A549 (cell line): ENCODE data around the gene C16orf54. TPM values are rescaled to one million over a fixed set of nuclear protein-coding genes. Genes with fewer than 3 reads are reported as not detected.

Source experiments
- ATAC-seq, 2 experiments: fragments of 200-7000 bp in 1 of 2; fragments of >200 bp in 1 of 2; cut with Nextera tagmentation in 1 of 2; cut with Tn5 transposase in 1 of 2; 3 replicates each; pipeline versions ENCODE4 v1.8.0 to v1.9.1; 2018 to 2020; ENCODE audit warnings: mild to moderate bottlenecking in 1 of 2, moderate library complexity in 1 of 2
- CTCF ChIA-PET: fragments of 300-600 bp; sonication (Branson Sonifier 250); formaldehyde crosslinking; extraction: SDS; loops from one replicate; lab custom pipeline; 2021; ENCODE audit warnings: antibody characterized with exemption, inconsistent platforms; lab: Yijun Ruan, JAX
- POLR2A ChIA-PET: fragments of 350-600 bp; formaldehyde crosslinking; extraction: SDS; loops from one replicate; lab custom pipeline; 2021; ENCODE audit warnings: antibody characterized with exemption, inconsistent platforms; lab: Yijun Ruan, JAX
- DNase-seq, 2 experiments: peaks; one replicate each; pipeline versions ENCODE4 v3.0.0 to v3.0.0-alpha.2; 2011 to 2016; ENCODE audit warnings: low read depth in 1 of 2, low spot score in 1 of 2
- FAIRE-seq: peaks from 2 replicates; lab custom pipeline; 2011; peaks lifted over from hg19 to GRCh38; lab: Jason Lieb, UNC
- H3K27ac ChIP-seq, 2 experiments: fragments of >200 bp; sonication (Bioruptor Twin); formaldehyde crosslinking; 3 replicates each; pipeline ENCODE4 v1.5.1; 2016 to 2017
- H3K4me1 ChIP-seq: fragments of >200 bp; sonication (Bioruptor Twin); formaldehyde crosslinking; 3 replicates; pipeline ENCODE4 v1.6.1; 2016
- H3K4me2 ChIP-seq: fragments of >200 bp; sonication (Bioruptor Twin); formaldehyde crosslinking; 3 replicates; pipeline ENCODE4 v1.6.1; 2016
- H3K4me3 ChIP-seq: fragments of >200 bp; sonication (Bioruptor Twin); formaldehyde crosslinking; 3 replicates; pipeline ENCODE4 v1.5.1; 2016
- H3K9me3 ChIP-seq: fragments of >200 bp; sonication (Bioruptor Twin); formaldehyde crosslinking; 3 replicates; pipeline ENCODE4 v1.6.1; 2016
- CBX2 ChIP-seq: fragments of 200-600 bp; sonication (generic); IDR thresholded peaks from 2 replicates; pipeline ENCODE4 v1.6.1; 2016; ENCODE audit warnings: low read depth, mild to moderate bottlenecking, borderline replicate concordance
- CHD4 ChIP-seq: fragments of 200-600 bp; sonication (generic); IDR thresholded peaks from 2 replicates; pipeline ENCODE4 v1.6.1; 2016; ENCODE audit warnings: antibody characterized with exemption, mild to moderate bottlenecking, borderline replicate concordance
- EHF ChIP-seq: fragments of 250-450 bp; sonication (Bioruptor Pico); IDR thresholded peaks from 2 replicates; pipeline ENCODE4 v1.5.0; 2020; ENCODE audit warnings: mild to moderate bottlenecking
- FOXS1 ChIP-seq: fragments of 250-450 bp; sonication (Bioruptor Pico); IDR thresholded peaks from 2 replicates; pipeline ENCODE4 v1.5.0; 2020; ENCODE audit warnings: mild to moderate bottlenecking, moderate library complexity
- HOXB13 ChIP-seq: fragments of 250-450 bp; sonication (Bioruptor Pico); IDR thresholded peaks from 2 replicates; pipeline ENCODE4 v1.5.0; 2020; ENCODE audit warnings: low read depth, mild to moderate bottlenecking, moderate library complexity
- HOXB5 ChIP-seq: fragments of 250-450 bp; sonication (Bioruptor Pico); IDR thresholded peaks from 2 replicates; pipeline ENCODE4 v1.5.0; 2020; ENCODE audit warnings: mild to moderate bottlenecking, moderate library complexity
- MAZ ChIP-seq: fragments of 150-350 bp; IDR thresholded peaks from 2 replicates; pipeline ENCODE4 v1.6.1; 2014; ENCODE audit warnings: antibody characterized with exemption, low read depth, low read length, borderline replicate concordance
- NPAS2 ChIP-seq: fragments of 250-450 bp; sonication (Bioruptor Pico); IDR thresholded peaks from 2 replicates; pipeline ENCODE4 v1.8.0; 2022; ENCODE audit warnings: mild to moderate bottlenecking, moderate library complexity, borderline replicate concordance
- NR3C1 ChIP-seq: fragments of >200 bp; sonication (Bioruptor Twin); formaldehyde crosslinking; IDR thresholded peaks from 3 replicates; pipeline ENCODE4 v1.6.1; 2017
- WGBS: methylation state at CpG from one replicate; pipeline ENCODE4 v1.1.6; 2017; ENCODE audit errors: missing lambda C conversion rate; 5-methylcytosine and 5-hydroxymethylcytosine counted together
- polyA plus RNA-seq, 4 experiments: library from polyadenylated mRNA; depleted of rRNA in 3 of 4; stranded (reverse); fragments of >200 nt; fragmentation: RNase III in 1 of 4; extraction: RNeasy Plus Mini Kit Qiagen cat#74134 plus additional on column Dnase treatment in 1 of 4; gene quantifications; 2 replicates in 3 of 4; 3 replicates in 1 of 4; pipeline ENCODE4 v1.2.3, GENCODE V29; 2011 to 2017
- TF ChIP-seq, protein P1 (sequence below): fragments of >200 bp; sonication (Bioruptor Twin); formaldehyde crosslinking; IDR thresholded peaks from 2 replicates; pipeline ENCODE4 v1.6.1; 2016
- TF ChIP-seq, protein P2 (sequence below): fragments of 200-600 bp; sonication (generic); IDR thresholded peaks from 2 replicates; pipeline ENCODE4 v1.6.1; 2016; ENCODE audit warnings: antibody characterized with exemption, mild to moderate bottlenecking, moderate library complexity
- TF ChIP-seq, protein P3 (sequence below): fragments of 250-450 bp; sonication (Bioruptor Pico); IDR thresholded peaks from 2 replicates; pipeline ENCODE4 v1.5.0; 2020; ENCODE audit warnings: low read depth, mild to moderate bottlenecking, moderate library complexity

C16orf54 gene
- polyA plus RNA-seq, 2 of the 4 experiments (the other 2 are of a cell fraction), result not detected

DNA sequence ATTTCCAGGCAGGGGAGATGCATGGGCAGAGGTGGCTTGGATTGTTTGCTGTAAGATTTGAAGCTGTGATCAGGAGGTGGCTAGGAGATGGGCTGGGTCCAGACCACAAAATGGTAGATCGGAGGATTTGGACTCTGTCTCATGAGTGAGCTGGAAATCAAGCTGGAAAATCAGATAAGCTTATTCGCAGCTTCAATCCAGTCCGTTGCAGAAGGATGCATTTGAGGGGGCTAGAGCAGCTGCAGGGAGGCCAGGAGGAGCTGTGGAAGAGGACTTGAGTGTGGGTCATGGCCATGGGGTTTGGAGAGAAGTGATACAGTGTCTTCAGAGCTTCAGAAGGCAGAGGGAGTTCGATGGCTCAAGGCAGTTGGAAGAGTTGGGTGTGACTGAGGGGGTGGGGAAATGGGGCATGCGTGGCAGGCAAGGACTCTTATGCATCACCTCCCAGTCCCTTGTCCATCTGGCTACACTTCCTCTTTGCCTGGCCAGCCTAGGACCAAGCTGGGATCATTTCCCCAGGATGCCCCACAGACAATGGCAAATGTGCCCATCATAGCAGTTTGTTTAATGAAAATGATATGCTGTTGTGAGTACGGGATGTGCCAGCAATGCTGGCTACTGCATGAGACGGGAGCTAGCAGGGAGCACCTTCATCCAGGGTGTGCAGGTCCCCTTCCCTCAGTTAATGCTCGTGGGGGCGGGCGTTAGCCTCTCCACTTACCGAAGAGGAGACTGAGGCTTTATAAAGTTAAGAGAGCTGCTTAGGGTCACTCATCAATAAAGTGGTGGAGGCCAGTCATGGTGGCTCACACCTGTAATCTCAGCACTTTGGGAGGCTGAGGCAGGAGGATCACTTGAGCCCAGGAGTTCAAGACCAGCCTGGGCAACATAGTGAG is 46.2 kb downstream of the C16orf54 start (continued):
- TF ChIP-seq NR3C1, result no peak
- TF ChIP-seq, protein P1, sequence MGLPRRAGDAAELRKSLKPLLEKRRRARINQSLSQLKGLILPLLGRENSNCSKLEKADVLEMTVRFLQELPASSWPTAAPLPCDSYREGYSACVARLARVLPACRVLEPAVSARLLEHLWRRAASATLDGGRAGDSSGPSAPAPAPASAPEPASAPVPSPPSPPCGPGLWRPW, result no peak
- no peak for TF ChIP-seq CHD4
- no peak for TF ChIP-seq HOXB13 (CRISPR knock-in tag)
- no peak for TF ChIP-seq HOXB5 (CRISPR knock-in tag)

DNA sequence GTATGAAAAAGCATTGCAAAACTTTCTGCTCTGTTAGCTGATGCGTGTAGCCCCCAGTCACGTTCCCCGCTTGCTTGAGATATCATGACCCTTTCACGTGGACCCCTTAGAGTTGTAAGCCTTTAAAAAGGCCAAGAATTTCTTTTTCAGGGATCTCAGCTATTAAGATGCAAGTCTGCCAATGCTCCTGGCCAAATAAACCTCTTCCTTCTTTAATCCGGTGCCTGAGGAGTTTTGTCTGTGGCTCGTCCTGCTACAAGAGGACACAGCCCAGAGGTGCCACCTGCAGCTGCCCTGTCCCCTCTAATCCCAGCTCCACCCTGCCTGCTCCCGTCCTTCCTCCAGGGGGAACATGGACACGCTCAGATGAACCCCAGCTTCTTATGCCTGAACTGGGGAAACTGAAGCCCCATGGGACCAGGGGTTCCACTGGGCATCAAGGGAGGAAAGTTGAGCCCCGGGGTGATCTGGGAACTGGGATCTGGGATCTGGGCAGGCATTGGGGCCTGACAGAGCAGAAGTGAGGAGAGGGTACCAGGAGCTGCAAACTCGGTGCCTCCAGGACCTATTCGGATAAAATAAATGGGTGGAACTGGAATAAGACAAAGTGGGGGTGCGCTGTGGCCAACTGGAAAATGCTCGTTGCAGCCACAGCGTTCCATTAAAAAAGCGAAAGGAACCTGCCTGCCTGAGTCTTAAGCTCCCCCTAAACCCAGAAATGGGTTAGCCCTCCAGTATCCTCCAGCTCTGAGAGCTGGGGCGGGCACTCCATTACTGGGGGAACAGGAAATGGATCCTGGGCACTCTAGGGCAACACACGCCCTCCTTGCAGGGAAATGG is 47.1 kb downstream of the C16orf54 start:
- ATAC-seq (no peak), DNase-seq (no peak), FAIRE-seq (no peak)
- H3K4me1 ChIP-seq, result peaks cover 4% of the 10 kb centered on the region; the same call in 1 of the 3 replicates
- H3K4me3 ChIP-seq, result no peak overlapping the region
- H3K4me2 ChIP-seq, result no peak overlapping the region
- TF ChIP-seq EHF, result no peak
- TF ChIP-seq MAZ, result no peak
- no peak for TF ChIP-seq CBX2
- TF ChIP-seq, protein P2, sequence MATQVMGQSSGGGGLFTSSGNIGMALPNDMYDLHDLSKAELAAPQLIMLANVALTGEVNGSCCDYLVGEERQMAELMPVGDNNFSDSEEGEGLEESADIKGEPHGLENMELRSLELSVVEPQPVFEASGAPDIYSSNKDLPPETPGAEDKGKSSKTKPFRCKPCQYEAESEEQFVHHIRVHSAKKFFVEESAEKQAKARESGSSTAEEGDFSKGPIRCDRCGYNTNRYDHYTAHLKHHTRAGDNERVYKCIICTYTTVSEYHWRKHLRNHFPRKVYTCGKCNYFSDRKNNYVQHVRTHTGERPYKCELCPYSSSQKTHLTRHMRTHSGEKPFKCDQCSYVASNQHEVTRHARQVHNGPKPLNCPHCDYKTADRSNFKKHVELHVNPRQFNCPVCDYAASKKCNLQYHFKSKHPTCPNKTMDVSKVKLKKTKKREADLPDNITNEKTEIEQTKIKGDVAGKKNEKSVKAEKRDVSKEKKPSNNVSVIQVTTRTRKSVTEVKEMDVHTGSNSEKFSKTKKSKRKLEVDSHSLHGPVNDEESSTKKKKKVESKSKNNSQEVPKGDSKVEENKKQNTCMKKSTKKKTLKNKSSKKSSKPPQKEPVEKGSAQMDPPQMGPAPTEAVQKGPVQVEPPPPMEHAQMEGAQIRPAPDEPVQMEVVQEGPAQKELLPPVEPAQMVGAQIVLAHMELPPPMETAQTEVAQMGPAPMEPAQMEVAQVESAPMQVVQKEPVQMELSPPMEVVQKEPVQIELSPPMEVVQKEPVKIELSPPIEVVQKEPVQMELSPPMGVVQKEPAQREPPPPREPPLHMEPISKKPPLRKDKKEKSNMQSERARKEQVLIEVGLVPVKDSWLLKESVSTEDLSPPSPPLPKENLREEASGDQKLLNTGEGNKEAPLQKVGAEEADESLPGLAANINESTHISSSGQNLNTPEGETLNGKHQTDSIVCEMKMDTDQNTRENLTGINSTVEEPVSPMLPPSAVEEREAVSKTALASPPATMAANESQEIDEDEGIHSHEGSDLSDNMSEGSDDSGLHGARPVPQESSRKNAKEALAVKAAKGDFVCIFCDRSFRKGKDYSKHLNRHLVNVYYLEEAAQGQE, result no peak
- CTCF ChIA-PET, result interaction anchor here (0.6 to 8.2 kb wide), 19 partner anchors 10 to 394 kb away, joined by 3 to 84 read pairs (median 9); partner anchors contain the start of genes C16orf92, KIF22, PAGR1 and TAOK2
- WGBS, result 65% methylated on average over 17 of the region's 17 CpGs
- H3K9me3 ChIP-seq, result no peaks in the 10 kb centered on the region
- no peak overlapping the region for H3K27ac ChIP-seq
- POLR2A ChIA-PET, result no interaction called here

DNA sequence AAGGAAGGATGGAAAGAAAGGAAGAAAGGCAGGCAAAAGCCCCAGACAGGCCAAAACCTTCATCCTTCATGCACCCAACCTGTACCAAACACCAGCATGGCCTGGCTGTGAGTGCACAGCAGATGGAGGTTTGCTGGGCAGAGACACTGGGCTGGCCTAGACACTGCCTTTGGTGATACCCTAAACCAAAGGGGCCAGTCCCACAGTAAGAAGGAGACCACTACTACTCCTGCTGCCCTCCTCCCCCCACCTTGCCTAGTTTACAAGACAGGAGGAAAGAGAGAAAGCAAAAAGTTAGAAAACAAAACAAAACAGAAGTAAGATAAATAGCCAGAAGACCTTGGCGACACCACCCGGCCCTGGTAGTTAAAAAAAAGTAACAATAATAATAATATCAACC is 47.7 kb downstream of the C16orf54 start:
- ChIA-PET CTCF (interaction anchor here (0.6 to 8.2 kb wide), 12 partner anchors 9 to 584 kb away, joined by 3 to 84 read pairs (median 6); partner anchors contain the start of genes TAOK2, TBX6 and TLCD3B), POLR2A (no interaction called here)
- H3K4me2 ChIP-seq, result no peak overlapping the region
- no peak overlapping the region for H3K4me3 ChIP-seq
- ATAC-seq (no peak), DNase-seq (no peak), FAIRE-seq (no peak)
- H3K9me3 ChIP-seq, result no peaks in the 10 kb centered on the region
- 61% methylated on average over 2 of the region's 2 CpGs for whole genome bisulfite sequencing
- H3K27ac ChIP-seq, result no peak overlapping the region
- TF ChIP-seq FOXS1 (CRISPR knock-in tag), result no peak
- no peak for TF ChIP-seq NPAS2 (CRISPR knock-in tag)
- TF ChIP-seq, protein P3, sequence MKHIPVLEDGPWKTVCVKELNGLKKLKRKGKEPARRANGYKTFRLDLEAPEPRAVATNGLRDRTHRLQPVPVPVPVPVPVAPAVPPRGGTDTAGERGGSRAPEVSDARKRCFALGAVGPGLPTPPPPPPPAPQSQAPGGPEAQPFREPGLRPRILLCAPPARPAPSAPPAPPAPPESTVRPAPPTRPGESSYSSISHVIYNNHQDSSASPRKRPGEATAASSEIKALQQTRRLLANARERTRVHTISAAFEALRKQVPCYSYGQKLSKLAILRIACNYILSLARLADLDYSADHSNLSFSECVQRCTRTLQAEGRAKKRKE, result no peak
- peaks cover 4% of the 10 kb centered on the region; the same call in 1 of the 3 replicates for H3K4me1 ChIP-seq
